Hepatic stellate cell (primary cell): ENCODE results near the gene RASL11B.

ENCODE experiments used
- DNase-seq: peaks from one replicate; pipeline ENCODE4 v3.0.0; 2011; ENCODE audit warnings: low spot score

Gene RASL11B

DNA sequence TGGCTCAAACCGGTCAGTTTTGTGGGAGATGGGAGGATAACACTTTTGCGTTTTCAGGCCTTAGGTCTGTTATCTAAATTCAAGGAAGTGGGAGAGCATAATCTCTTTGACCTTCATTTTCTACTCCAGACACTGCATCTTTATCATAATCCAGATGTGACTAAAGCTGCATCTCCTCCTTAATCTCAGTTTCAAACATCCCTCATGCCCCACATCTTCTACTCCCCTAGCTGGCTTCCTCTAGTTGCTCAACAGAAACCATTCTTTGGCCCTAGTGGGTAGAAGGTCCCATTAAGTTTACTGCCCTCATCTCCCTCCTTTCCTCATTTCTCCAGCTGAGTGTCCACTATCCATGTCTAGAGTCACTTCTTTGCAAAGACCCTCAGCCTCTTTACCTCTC is 18.8 kb upstream of the RASL11B start:
- no peak for DNase-seq

DNA sequence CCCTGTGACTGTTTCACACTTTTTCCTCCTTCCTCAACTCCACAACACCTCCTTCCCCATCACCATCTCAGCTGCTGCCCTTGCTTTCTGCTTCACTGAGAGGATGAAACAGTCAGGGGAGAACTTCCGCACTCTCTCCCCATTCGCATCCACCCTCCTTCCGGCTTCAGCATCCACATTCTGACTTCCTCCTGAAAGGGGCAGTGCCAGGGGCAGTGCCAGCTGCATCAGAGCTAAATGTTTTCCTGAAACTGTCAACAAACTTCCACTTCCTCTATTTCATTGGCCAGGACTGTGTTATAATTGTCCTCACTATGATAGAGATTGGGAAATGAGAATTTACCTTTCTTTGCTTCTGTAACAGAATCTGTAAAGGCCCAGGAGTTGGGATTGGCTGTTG is 18.2 kb upstream of the RASL11B start:
- no peak for DNase-seq

DNA sequence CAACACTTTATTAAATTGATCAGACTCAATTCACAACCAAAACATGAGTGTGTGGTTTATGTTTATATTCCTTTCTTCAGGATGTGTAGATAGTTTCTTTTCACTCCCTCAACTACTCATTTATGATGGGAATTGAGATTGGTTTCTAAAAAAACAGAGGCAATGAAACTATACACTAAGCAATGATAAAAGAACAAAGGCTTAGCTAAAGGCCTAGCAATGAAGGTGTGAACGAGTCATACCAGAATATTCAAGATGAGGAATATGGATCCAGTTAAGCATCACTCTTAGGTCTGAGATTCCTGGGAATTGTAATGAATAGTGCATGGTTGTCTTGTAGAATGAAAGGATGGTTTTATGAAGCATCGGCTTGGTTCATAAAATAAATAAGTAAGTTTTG is 17.5 kb upstream of the RASL11B start:
- no peak for DNase-seq

DNA sequence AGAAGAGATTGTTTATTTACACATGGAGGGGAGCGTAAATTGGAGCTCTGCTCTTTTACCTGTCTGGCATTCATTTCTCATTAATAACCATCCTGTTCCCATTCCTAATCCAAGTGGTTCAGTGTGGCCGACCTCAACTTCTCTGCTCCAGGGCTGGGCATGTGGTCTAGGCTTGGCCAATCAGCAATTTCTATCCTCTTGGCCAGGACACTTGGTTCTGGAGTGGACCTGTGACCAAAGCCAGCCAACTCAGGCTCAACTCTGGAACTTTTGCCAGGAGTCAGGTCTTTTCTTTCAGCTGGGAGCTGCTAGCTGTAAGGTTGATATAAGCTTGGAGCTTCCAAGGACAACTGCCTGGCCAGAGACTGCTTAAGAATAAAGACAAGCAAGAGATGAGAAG is 15.6 kb upstream of the RASL11B start:
- DNase-seq, result no peak

DNA sequence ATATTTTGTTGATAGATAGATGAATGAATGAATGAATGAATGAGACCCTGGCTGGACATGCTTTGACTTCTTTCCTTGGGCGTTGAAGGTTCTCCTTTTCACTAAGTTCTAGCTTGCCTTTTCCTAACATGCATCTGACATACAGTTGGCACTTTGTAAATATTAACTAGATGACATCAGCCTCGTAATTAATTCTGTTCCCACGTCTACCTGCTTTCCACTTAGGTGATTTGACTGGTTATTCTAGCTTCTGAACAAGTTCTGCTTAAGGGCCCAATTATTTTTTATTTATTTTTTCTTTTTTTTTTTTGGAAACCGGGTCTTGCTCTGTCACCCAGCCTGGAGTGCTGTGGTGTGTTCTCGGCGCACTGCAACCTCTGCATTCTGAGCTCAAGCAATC is 13.9 kb upstream of the RASL11B start:
- DNase-seq, result no peak

DNA sequence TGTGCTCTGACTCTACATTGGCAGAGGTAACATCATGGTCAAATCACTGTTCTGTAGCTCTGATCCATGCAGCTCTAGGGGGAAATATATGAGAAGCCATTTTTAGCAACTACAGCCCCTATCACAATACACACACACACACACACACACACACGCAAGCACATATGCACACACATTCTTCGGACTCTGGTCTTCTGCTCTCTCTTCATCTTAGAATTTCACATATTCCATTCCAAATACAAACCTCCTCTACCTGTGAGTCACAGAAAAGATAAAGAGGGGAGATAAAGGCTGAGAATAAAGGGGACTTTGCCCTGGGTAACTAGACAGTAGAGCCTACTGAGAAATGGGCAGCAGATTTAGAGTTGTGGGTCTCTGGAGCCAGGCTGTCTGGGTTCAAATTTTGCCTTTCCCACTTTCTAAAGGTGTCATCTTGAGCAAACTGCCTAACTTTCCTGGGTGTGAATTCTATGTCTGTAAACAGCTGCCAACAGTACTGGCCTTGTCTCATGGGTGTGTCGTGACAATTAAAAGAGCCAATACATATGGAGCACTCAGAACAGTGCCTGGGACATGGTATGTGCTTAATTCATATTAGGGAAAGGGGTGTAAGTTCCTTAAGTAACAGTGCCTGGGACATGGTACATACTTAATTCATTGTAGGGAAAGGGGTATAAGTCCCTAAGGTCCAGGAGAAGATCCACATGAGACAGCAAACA is 11.6 kb upstream of the RASL11B start:
- no peak for DNase-seq

DNA sequence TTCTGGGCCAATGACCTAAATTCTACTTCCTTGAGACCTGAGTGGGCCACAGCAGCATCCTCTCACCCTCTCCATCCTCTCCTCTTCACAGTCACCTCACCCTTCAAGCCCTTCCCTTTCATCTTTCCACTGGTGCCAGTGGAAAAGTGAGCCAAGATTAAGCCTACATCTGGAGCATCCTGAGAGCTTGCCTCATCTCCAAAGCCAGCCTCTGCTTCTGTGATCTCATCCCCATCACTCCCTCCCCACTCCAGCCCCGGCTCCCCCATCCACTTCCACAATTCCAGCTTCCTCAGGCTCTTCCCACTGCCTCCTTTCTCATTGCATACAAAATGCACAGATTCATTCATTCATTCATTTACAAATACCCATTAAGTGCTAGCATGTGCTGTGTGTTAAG is 10.1 kb upstream of the RASL11B start:
- DNase-seq, result no peak

DNA sequence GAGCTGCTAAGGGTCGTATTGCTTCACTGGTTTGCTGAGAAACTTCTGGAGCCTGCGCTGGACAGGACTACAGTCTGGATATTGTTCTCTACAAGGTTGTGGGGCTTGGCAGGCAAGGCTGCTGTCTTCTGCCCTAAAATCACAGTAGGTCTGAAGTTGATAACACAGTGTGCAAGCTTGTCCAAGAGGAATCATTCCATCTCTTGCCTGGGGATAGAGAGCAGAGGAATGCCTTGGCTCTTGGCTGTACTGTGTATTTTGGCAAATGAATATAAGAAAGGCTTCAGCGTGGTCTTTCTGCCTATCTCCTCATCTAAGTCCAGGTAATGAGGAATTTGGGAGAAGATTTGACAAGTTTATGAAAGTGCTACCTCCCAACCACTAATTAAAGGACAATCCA is 9.4 kb upstream of the RASL11B start:
- no peak for DNase-seq

DNA sequence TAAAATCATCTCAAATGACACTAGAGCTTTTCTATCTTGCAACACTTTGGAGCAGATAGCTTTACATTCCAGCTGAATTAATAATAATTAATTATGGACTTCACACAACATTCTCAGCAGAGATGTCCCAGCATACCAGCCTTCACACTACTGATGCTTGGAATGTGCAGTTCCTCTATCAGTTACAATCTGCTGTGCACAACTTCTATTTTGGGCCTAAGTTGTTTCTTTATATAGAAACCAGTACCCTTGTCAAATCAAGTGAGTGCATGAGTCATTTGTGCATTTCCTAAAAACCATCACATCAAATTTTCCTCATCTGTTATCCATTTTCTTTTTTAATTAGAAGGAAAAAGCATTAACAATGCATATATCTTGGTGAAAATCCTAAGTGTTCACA is 8.8 kb upstream of the RASL11B start:
- DNase-seq, result peak; percentile 69

DNA sequence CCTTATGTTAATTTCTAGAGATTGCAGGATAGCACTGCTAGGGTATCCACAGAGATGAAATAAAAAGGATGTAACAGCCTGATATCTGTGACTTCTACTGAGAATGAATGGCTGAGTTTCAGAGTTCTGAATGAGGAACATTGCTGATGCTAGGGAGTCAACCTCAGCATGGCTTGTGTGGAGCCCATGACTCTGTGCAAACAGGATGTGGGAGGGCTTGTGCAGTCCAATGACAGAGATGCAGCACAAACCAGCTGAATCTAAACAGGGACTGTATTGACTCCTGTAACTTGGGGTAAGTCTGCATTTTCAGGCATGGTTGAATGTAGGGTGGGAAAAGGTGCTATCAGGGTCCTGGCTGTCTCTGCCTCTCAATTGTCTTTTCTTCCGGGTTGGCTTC is 5.3 kb upstream of the RASL11B start:
- no peak for DNase-seq

DNA sequence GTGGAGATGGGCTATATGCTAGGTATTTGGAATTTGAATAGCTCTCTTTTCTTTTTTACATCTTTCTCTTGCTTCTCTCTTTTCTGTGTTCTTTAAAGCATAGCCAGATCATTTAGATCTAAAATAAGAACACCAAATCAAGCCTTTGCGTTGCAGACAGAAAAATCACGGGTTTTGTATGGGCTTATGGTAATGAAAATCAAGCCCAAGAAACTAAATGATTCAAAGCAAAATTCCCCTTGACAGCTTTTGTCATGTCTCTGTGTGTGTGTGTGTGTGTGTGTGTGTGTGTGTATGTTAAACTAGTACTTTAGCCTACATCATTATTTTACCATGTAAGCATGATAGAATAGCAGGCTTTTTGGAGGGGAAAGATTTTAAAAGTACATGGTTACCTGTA is 1.8 kb upstream of the RASL11B start:
- no peak for DNase-seq

DNA sequence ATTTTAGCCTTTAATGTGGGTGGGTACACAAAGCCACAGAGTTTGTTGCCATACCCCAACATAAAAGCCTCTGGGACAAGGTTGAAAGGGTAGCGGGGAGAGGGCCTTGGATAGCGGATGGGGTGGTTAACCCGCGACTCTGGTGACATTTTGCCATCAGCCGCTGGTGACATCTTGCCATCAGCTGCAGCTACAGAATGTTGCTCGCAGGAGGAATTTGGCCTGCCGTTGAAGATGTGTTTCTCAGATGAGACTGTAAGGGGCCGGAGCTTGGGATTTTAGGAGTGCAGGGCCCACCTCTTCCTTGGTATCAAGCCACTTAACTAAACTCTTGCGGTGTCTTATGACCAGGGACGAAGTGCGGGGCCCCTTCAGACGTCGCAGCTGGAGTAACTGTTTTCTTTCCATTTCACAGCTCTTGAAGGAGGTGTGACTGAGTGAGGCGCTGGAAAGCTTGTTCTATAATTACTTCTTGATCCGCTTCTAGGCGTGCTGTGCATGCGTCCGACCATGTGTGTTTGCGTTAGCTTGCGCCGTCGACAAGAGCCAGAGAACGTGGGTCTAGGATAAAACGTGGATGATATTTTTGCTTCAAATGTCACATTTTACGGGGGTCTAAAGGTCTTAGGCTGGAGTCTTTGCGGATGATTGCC is 820 bp upstream of the RASL11B start:
- no peak for DNase-seq

DNA sequence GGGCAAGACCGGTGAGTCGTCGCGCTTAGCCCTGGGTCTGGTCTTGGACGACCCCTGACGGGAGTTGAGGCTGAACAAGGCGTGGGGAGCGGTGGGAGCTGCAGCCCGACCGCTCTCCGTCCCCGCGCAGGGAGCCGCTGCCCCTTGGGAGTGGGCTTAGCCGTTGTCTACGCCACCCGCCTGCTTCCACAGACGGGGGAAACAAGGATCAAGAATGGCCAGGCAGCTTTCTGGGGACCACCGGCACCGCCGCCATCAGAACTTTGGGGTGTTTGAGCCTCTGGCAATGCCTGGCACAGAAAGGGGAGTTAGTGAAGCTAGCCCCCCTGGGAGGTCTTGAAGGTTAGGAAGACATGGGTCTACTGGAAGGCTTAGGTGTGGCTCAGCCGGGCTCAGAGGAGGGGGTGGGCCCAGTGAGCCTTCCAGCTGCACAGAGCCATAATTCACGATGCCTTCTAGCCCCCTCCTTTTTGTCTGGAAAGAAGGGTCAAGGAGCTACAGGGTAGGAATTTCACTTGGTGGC is 583 bp downstream of the RASL11B start:
- DNase-seq, result no peak

DNA sequence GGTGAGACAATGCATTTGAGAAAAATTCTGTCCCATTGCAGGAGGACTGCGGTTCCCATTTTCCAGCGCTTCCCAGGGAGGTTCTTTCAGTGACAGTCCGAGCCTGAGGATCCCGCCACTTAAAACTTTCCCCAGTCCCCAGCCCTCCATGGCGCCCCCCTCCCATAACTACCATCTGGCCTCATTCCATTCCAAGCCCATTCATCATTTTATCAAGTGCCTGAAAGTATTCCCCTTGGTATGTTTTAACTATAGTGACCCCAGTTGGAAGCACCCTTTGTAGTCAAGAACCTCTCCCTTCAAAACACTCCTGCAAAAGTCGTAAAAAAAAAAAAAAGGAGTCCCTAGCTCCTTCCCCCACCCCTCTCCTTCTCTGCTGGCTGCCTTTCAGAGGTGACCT is 1.2 kb downstream of the RASL11B start:
- DNase-seq, result no peak

DNA sequence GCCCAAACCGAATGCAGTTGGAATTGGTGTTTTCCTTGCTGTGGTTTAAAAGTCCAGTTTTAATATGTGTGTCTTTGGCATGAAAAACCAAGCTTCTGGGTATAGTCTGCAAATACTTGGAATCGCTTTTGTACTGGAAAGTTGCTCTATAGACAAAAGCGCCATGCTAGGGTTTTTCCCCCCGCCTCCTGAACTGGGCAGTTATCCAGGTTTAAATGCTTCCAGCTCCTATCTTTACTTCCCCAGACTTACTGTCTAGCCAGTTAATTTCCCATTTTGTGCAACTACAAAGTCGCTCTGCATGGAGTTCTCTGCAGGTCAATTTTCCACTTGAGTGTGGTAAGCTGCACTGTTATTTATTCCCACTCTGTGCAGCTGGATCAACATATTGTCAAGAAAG is 2.7 kb downstream of the RASL11B start:
- no peak for DNase-seq

DNA sequence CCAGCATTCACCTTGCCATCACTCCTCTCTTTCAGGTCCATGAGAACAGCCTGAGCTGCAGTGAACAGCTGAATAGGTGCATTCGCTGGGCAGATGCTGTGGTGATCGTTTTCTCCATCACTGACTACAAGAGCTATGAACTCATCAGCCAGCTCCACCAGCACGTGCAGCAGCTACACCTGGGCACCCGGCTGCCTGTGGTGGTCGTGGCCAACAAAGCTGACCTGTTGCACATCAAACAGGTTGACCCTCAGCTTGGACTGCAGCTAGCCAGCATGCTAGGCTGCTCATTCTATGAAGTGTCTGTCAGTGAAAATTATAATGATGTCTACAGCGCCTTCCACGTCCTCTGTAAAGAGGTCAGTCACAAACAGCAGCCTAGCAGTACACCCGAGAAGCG is 3.2 kb downstream of the RASL11B start:
- no peak for DNase-seq

DNA sequence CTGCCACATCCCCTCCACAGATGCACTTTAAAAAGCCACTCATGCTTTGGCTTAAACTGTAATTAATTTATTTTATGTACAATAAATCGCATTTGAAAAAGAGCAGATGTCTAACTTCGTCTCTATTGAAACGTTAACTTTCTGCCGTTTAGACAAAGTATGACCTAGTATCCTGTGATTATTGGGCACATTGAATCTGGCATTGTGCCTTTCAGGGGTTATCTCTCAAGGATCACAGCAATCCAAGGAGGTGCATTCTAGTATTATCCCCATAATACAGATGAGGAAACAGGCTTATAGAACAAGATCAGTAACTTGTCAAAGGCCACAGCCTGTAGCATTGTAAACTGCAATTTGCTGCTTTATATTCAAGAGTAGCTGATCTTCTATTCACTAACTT is 4.6 kb downstream of the RASL11B start:
- no peak for DNase-seq

DNA sequence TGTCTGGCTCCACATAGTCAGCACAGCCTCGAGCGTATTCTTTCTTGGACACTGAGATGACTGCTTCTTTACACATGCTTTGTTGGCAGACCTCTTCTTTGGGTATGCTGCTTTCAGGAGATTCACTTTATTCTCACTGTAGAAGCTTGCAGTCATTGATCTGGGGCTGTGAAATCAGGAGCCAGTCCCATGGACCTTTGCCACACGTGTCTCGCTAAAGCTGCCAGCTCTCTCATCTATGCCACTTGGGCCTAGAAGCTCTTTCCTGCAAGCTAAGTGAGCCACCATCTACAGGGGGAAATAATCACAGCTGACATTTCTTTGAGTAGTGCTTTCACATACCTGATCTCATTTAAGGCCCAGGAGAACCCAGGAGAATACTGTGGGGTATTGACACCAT is 5.0 kb downstream of the RASL11B start:
- DNase-seq, result no peak

DNA sequence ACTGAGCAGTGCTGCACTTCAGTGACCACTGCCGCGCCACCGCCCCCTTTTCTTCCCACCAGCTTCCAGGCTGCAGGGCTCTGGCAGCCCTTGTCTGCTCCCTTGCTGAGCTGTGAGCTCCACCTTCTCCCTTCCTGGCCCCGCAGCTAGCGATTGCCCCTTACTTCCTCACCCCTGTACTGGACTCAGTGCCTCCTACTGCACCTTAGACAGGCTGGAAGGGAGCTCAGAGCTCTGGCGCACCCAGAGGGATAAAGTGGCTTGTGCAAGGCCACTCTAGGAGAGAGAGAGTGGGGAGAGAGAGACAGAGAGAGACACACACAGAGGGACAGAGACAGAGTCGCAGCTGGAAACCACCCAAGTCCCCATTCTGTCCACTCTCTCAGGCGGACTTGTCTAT is 6.0 kb downstream of the RASL11B start:
- no peak for DNase-seq

DNA sequence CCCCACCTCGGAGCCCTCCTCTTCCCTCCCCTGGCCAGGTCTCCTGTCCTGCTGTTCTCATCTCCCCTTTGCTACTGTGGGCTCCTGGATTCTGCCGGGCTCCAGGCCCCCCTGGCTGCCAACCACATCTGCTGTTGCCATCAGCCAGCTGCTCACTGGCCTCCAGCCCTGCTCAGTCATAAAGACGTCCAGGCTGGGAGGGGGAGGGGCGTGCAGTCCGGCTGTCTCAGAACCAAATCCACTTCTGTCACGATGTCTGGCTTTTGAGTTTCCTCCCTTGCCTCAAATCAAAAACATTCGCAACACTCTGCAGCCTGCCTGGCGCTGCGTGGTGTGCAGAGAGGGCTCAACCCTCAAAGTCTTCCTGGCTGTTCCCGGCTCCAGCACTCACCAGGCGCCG is 7.1 kb downstream of the RASL11B start:
- DNase-seq, result no peak

DNA sequence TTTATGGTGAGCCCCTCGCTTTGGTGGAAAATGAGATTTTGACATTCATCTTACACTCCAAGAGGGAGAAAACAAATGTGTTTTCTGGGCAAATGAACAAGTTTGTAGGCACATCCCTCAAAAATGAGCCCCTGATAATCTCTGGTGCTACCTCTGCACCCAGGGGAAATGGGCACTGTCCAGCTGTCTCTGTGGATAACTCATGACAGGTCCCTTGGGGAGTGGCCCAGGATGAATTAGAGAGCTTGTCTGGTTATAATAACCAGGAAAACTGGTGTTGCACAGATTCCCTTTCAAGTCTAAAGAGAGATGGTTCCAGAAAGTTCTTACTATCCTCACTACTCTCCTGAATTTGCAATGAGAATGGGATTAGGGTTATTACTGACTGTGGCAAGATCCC is 7.5 kb downstream of the RASL11B start:
- DNase-seq, result no peak

DNA sequence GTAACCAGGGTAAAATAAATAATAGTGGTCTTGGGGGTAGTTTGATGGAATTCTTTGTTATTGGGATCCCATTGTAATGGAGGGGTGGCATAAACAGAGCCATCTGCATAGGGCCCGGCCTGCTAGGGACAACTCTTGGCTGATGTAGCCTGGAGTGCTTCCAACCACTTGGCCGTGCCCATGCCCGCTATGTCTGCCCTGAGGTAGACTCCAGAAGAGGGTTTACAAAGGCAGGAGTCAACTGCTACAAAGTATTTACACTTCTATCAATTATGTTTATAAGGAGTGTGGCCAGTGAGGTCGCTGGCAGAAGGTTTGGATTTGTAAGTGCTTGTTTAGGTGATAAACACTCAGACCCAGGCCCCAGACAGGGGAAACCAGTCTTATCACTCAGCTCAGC is 8.1 kb downstream of the RASL11B start:
- DNase-seq, result no peak

DNA sequence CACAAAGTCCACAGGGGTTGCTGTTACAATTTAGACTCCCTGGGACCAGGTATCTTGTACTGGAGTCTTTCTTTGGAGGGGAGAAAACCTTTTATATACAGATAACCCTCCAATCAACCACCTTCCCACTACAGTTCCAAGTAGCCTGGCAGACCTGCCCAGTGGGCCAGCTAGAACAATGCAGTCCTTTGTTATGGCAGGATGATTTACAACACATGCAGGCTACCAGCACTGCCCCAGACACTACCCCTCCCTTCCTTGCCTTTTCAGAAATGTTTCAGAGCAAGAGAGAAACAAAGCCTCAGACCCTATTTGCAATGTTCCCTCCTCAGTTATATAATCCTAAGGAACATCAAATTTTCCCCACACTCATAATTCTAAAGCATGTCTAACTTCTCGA is 11.1 kb downstream of the RASL11B start:
- DNase-seq, result no peak

DNA sequence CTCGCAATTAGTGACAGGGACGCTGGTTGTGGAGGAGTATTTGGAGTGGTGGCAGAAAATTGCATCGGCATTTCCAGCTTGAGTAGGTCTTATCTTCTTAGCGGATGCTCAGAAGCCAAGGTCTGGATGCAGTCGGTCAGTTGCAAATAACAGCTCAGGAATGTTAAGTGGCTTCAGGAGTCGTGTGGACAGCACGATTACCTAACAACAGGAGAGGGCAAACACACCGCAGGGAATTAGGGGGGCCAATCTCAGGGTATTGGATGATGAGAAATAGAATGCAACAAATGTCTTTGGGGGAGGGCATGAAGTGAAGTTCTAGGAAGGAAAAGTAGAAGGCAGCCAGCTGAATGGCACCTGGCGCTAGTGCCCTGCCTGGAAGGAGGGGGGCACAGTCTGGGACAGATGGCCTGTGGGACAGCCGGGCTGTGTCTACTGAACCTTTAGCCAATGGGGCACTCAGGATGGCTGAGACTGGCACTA is 11.8 kb downstream of the RASL11B start:
- DNase-seq, result no peak
